IPS-18a (cell line): Measurements from ENCODE around the gene CPED1.
"Not testable (repeated sequence)": the region's sequence is repeated elsewhere in the genome, so short reads cannot be mapped to it uniquely, and the experiment has no call there.

ENCODE experiments used
- H3K27ac ChIP-seq: one replicate; pipeline ENCODE4 v1.5.1; 2013; ENCODE audit warnings: low read length
- H3K27me3 ChIP-seq: one replicate; pipeline ENCODE4 v1.6.1; 2013; ENCODE audit warnings: mild to moderate bottlenecking, low read length; ENCODE audit not compliant: control insufficient read depth, insufficient read depth
- H3K36me3 ChIP-seq: one replicate; pipeline ENCODE4 v1.6.1; 2013; ENCODE audit warnings: low read depth, low read length; ENCODE audit not compliant: control insufficient read depth
- H3K4me1 ChIP-seq: one replicate; pipeline ENCODE4 v1.6.1; 2013; ENCODE audit warnings: low read depth, low read length; ENCODE audit not compliant: control insufficient read depth
- H3K4me3 ChIP-seq: one replicate; pipeline ENCODE4 v1.5.1; 2013; ENCODE audit warnings: low read length
- H3K9ac ChIP-seq: one replicate; pipeline ENCODE4 v1.6.1; 2013; ENCODE audit warnings: mild to moderate bottlenecking, low read length, moderate library complexity
- H3K9me3 ChIP-seq: one replicate; pipeline ENCODE4 v1.6.1; 2013; ENCODE audit warnings: low read depth, low read length; ENCODE audit not compliant: control insufficient read depth

CPED1 gene

DNA sequence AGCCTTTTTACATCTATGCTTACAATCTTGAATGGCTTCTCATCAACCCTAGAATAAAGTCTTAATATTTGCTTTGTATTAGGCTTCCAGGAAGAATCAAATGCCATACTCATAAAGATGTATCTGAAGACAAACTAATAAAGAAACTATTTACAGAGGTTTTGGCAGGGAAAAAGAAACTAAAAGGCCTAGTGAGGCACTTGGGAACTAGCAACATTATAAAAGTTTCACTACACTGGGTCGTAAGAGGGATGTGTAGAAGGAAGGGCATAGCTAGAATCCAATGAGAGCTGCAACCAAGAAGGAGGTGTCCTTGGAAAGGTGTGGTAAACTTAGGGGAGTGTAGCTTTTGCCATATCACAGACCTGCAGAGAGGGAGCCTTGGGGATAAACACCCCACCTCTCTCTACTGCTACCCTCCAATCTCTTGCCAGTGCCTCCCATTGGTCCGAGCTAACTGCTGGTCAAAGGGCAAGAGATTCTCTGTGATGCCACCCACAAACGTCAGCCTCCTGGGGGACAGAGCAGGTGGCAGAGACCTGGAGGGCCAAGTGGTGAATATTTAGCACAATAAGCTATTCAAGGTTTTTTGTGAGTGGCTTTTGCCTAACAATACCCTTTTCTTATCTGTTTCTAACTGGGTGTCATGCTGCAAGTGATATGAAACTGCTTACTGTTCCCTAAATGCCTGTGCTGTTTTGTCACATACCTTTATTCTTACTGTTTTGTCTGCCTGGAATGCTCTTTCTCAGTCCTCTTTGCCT, 60.7 kb downstream of the CPED1 start:
- Histone ChIP-seq H3K36me3 (no peaks in the 10 kb centered on the region), H3K9ac (no peak overlapping the region), H3K4me1 (peaks cover 11% of the 10 kb centered on the region), H3K27me3 (no peaks in the 10 kb centered on the region), H3K4me3 (no peak overlapping the region), H3K27ac (no peak overlapping the region), H3K9me3 (no peaks in the 10 kb centered on the region)

DNA sequence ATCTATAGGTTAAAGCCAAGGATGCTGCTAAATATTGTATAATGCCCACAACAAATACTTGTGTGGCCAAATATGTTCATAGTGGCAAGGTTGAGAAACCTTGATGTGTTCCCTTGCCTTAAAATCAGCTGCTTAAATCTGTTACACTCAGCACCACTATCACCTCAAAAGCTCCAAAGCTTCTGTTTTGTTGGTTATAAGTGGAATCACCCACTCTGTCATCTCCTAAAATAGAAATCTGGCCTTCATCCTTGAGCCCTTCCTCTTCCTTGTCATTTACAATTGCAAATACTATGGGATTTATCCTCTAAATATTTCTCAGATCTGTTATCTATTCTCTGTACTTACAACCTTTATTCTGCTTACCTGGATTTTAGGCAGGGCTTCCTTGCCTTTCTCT, 61.4 kb downstream of the CPED1 start:
- H3K36me3 ChIP-seq: no peaks in the 10 kb centered on the region
- H3K9me3 ChIP-seq: no peaks in the 10 kb centered on the region
- H3K4me3 ChIP-seq: no peak overlapping the region
- H3K27me3 ChIP-seq: no peaks in the 10 kb centered on the region
- H3K27ac ChIP-seq: no peak overlapping the region
- H3K4me1 ChIP-seq: peaks cover 11% of the 10 kb centered on the region
- no peak overlapping the region for H3K9ac ChIP-seq

- H3K4me3 ChIP-seq: no peak overlapping the region
- H3K27me3 ChIP-seq: no peaks in the 10 kb centered on the region
- peaks cover 11% of the 10 kb centered on the region for H3K4me1 ChIP-seq
- no peaks in the 10 kb centered on the region for H3K9me3 ChIP-seq
- H3K9ac ChIP-seq: no peak overlapping the region
- H3K36me3 ChIP-seq: no peaks in the 10 kb centered on the region
- H3K27ac ChIP-seq: no peak overlapping the region
Measured at GRCh38 chr7:121053219-121053618, 64.7 kb downstream of the CPED1 start.

DNA sequence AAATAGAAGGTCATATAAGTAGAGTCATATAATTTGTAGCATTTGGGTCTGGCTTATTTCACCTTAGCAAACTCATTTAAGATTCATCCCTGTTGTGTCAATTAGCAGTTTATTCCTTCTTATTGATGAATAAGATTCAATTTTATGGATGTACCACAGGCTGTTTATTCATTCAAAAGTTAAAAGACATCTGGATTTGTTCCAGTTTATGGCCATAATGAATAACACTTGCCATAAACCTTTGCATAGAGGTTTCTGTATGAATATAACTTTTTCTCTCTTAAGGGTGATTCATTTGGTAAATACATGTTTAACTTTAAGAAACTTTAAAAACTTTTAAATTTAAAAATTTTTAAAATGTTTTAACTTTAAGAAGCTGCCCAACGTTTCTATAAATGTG, 66.4 kb downstream of the CPED1 start:
- no peaks in the 10 kb centered on the region for H3K27me3 ChIP-seq
- no peak overlapping the region for H3K27ac ChIP-seq
- peaks cover under 1% of the 10 kb centered on the region for H3K4me1 ChIP-seq
- no peak overlapping the region for H3K9ac ChIP-seq
- no peaks in the 10 kb centered on the region for H3K36me3 ChIP-seq
- no peaks in the 10 kb centered on the region for H3K9me3 ChIP-seq
- no peak overlapping the region for H3K4me3 ChIP-seq

GRCh38 chr7:121057878-121058277, 69.4 kb downstream of the CPED1 start:
- Histone ChIP-seq H3K9me3 (no peaks in the 10 kb centered on the region), H3K27ac (no peak overlapping the region), H3K4me1 (no peaks in the 10 kb centered on the region), H3K27me3 (no peaks in the 10 kb centered on the region), H3K4me3 (no peak overlapping the region), H3K9ac (no peak overlapping the region), H3K36me3 (no peaks in the 10 kb centered on the region)

GRCh38 chr7:121058975-121059374, 70.5 kb downstream of the CPED1 start:
- H3K36me3 ChIP-seq: no peaks in the 10 kb centered on the region
- H3K9ac ChIP-seq: no peak overlapping the region
- no peaks in the 10 kb centered on the region for H3K27me3 ChIP-seq
- no peak overlapping the region for H3K4me3 ChIP-seq
- no peaks in the 10 kb centered on the region for H3K4me1 ChIP-seq
- no peaks in the 10 kb centered on the region for H3K9me3 ChIP-seq
- H3K27ac ChIP-seq: no peak overlapping the region

GRCh38 chr7:121059979-121060509, 71.5 kb downstream of the CPED1 start:
- H3K9me3 ChIP-seq, H3K27ac ChIP-seq, H3K36me3 ChIP-seq, H3K9ac ChIP-seq, H3K4me1 ChIP-seq, H3K27me3 ChIP-seq, H3K4me3 ChIP-seq: not testable (repeated sequence)

DNA sequence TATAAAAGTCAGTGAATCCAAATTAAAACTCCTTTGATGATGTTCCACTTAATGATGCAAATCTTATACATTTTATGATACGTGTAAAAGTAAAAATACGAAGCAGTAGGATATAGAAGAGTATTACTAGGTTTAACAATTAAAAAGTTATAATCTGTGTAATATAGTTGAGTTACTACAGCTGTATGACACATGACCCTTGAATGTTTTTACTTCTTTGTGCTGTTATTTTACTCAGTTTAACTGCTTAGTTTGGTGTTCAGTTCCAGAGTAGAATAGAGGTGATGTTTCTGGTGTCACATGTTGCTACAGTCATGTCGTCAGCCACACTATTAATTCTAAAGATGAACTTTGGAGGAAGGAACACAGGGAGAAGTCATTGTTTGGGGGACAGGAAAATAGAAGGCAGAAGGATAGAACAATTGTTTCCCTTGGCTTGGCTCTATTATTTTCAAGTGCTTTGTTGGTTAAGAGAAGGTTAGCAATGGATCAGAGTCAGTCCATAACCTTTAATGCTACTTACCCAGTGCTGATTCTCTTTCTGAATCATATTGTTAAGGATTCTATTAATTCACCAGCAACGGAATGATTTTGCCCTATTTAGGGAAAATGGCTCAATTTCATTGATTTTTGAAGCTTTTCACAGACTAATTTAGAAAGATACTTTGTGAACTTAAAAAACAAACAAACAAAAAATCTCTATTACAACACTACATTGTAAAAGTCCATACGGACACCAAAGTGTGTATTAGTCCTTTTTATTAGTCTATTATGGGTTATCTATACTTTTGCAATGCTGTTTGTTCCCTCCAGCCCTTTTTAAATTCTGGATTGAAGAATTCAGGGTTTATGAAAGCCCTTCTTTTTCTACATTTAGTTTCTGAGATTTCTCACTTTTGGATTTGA, 73.4 kb downstream of the CPED1 start:
- Histone ChIP-seq H3K9me3 (no peaks in the 10 kb centered on the region), H3K4me1 (no peaks in the 10 kb centered on the region), H3K27me3 (no peaks in the 10 kb centered on the region)

DNA sequence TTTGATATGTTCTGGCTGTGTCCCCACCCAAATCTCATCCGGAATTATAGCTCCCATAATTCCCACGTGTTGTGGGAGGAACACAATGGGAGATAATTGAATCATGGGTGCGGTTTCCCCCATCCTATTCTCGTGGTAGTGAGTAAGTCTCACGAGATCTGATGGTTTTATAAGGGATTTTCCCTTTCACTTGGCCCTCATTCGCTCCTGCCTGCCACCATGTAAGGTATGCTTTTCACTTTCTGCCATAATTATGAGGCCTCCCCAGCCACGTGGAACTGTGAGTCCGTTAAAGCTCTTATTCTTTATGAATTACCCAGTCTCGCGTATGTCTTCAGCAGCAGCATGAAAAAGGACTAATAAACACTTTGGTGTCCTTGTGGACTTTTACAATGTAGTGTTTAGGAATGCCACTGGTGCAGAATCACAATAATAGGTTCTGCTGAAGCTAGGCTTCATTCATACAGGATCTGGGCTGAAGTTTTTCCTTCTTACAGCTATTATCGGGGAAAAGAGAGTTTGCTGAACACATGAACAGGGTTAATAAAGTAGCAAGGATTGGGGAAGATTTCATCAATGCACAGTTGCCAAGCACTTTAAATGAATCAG, 74.3 kb downstream of the CPED1 start:
- Histone ChIP-seq H3K36me3 (no peaks in the 10 kb centered on the region), H3K27me3 (no peaks in the 10 kb centered on the region), H3K4me3 (no peak overlapping the region), H3K9ac (no peak overlapping the region), H3K4me1 (no peaks in the 10 kb centered on the region), H3K27ac (no peak overlapping the region), H3K9me3 (no peaks in the 10 kb centered on the region)

More for the DNA sequence above, 73.4 kb downstream of the CPED1 start:
- no peaks in the 10 kb centered on the region for H3K36me3 ChIP-seq
- no peak overlapping the region for H3K4me3 ChIP-seq
- no peak overlapping the region for H3K9ac ChIP-seq
- H3K27ac ChIP-seq: no peak overlapping the region

GRCh38 chr7:121067717-121068116, 79.2 kb downstream of the CPED1 start:
- H3K27me3 ChIP-seq, H3K4me1 ChIP-seq, H3K36me3 ChIP-seq, H3K9me3 ChIP-seq, H3K4me3 ChIP-seq, H3K27ac ChIP-seq, H3K9ac ChIP-seq: not testable (repeated sequence)

DNA sequence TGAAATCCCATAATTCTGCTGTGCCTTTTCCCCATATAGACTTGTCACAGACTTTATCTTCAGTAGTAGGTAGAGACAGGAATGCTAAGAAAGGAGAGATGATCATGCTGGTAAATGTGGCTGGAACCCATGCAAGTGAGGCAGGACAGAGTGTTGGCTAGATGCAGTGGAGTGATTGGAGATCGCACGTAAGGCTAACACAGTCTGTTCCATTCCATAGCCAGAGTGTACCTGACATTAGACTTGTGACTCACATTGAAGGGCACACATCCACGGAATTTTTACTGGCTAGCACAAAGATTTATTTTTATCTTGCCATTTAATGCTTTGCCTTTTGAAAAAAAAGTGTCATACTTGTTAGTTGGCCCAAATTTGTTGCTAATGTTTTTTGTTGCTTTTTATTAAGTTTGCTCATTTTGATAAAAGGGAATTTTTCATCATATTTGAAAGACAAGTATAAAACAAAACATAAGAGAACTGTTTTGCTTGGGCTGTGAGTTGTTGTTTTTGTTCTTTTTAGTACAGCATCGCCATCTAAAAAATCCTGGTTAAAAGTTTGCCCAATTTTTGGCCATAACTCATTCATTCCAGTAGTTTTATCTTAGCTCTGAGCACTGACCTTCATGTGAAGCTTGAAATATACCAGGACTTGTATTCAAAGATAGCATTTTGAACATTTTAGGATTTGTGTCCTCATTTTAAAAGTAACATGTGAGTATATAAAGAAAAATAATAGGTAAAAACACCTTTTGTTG, 81.0 kb downstream of the CPED1 start:
- H3K4me1 ChIP-seq: no peaks in the 10 kb centered on the region
- H3K4me3 ChIP-seq: no peak overlapping the region
- H3K9me3 ChIP-seq: no peaks in the 10 kb centered on the region
- no peak overlapping the region for H3K9ac ChIP-seq
- H3K27me3 ChIP-seq: no peaks in the 10 kb centered on the region
- no peaks in the 10 kb centered on the region for H3K36me3 ChIP-seq
- H3K27ac ChIP-seq: no peak overlapping the region
